SK-N-SH treated with all-trans-retinoic acid at 6 μM for 48 hours (cell line): Measurements from ENCODE around the gene PHF11.

Source experiments
- ATAC-seq: fragments of 200-7000 bp; cut with Tn5 transposase; 3 replicates; pipeline ENCODE4 v1.9.1; 2020; ENCODE audit warnings: mild to moderate bottlenecking, moderate library complexity
- ARNTL ChIP-seq: fragments of 450-650 bp; formaldehyde crosslinking; IDR thresholded peaks from 2 replicates; pipeline ENCODE4 v1.5.0; 2020; ENCODE audit warnings: low read depth, mild to moderate bottlenecking, moderate library complexity, borderline replicate concordance
- BACH2 ChIP-seq: fragments of 250-450 bp; sonication (Bioruptor Pico); IDR thresholded peaks from 2 replicates; pipeline ENCODE4 v1.9.0; 2021; ENCODE audit warnings: mild to moderate bottlenecking, borderline replicate concordance
- CREB5 ChIP-seq: fragments of 250-450 bp; sonication (Bioruptor Pico); IDR thresholded peaks from 2 replicates; pipeline ENCODE4 v1.5.1; 2020; ENCODE audit warnings: low read depth, mild to moderate bottlenecking, moderate library complexity
- CSRNP3 ChIP-seq: fragments of 250-450 bp; sonication (Bioruptor Pico); IDR thresholded peaks from 2 replicates; pipeline ENCODE4 v1.5.1; 2021; ENCODE audit warnings: mild to moderate bottlenecking, moderate library complexity
- GLIS3 ChIP-seq: fragments of 250-450 bp; sonication (Bioruptor Pico); IDR thresholded peaks from 2 replicates; pipeline ENCODE4 v1.5.0; 2020; ENCODE audit warnings: mild to moderate bottlenecking, moderate library complexity
- ISL1 ChIP-seq: fragments of 250-450 bp; sonication (Bioruptor Pico); IDR thresholded peaks from 2 replicates; pipeline ENCODE4 v2.1.2; 2022; ENCODE audit warnings: mild to moderate bottlenecking, moderate library complexity
- OSR1 ChIP-seq: fragments of 250-450 bp; sonication (Bioruptor Pico); IDR thresholded peaks from 2 replicates; pipeline ENCODE4 v1.8.0; 2022; ENCODE audit warnings: moderate library complexity, mild to moderate bottlenecking, inconsistent platforms
- PATZ1 ChIP-seq: fragments of 250-450 bp; sonication (Bioruptor Pico); IDR thresholded peaks from 2 replicates; pipeline ENCODE4 v1.8.0; 2020; ENCODE audit warnings: mild to moderate bottlenecking, moderate library complexity, borderline replicate concordance
- PPARA ChIP-seq: fragments of 250-450 bp; sonication (Bioruptor Pico); IDR thresholded peaks from 2 replicates; pipeline ENCODE4 v1.5.0; 2020; ENCODE audit warnings: mild to moderate bottlenecking, borderline replicate concordance
- RARB ChIP-seq: fragments of 250-450 bp; sonication (Bioruptor Pico); IDR thresholded peaks from 2 replicates; pipeline ENCODE4 v1.8.0; 2021; ENCODE audit warnings: mild to moderate bottlenecking, moderate library complexity
- SNAI2 ChIP-seq: fragments of 250-450 bp; sonication (Bioruptor Pico); IDR thresholded peaks from 2 replicates; pipeline ENCODE4 v1.5.0; 2020; ENCODE audit warnings: mild to moderate bottlenecking, moderate library complexity
- TCF4 ChIP-seq: fragments of 250-450 bp; sonication (Bioruptor Pico); IDR thresholded peaks from 2 replicates; pipeline ENCODE4 v1.8.0; 2021; ENCODE audit warnings: mild to moderate bottlenecking, moderate library complexity, borderline replicate concordance
- TOX ChIP-seq: fragments of 250-450 bp; sonication (Bioruptor Pico); IDR thresholded peaks from 2 replicates; pipeline ENCODE4 v1.8.0; 2021; ENCODE audit warnings: mild to moderate bottlenecking, moderate library complexity, borderline replicate concordance
- TSHZ2 ChIP-seq: fragments of 250-450 bp; sonication (Bioruptor Pico); IDR thresholded peaks from 2 replicates; pipeline ENCODE4 v1.5.0; 2020; ENCODE audit warnings: mild to moderate bottlenecking, moderate library complexity
- ZC3H10 ChIP-seq: fragments of 250-450 bp; sonication (Bioruptor Pico); IDR thresholded peaks from 2 replicates; pipeline ENCODE4 v1.5.1; 2021; ENCODE audit warnings: mild to moderate bottlenecking, moderate library complexity
- ZFP3 ChIP-seq: fragments of 250-450 bp; sonication (Bioruptor Pico); IDR thresholded peaks from 2 replicates; pipeline ENCODE4 v1.5.0; 2020; ENCODE audit warnings: mild to moderate bottlenecking, moderate library complexity
- ZFP30 ChIP-seq: fragments of 450-650 bp; formaldehyde crosslinking; IDR thresholded peaks from 2 replicates; pipeline ENCODE4 v1.5.0; 2022; ENCODE audit warnings: mild to moderate bottlenecking, moderate library complexity
- ZNF565 ChIP-seq: fragments of 450-650 bp; formaldehyde crosslinking; conservative IDR thresholded peaks from 2 replicates; pipeline ENCODE4 v1.5.0; 2020; ENCODE audit warnings: low read depth, mild to moderate bottlenecking, moderate library complexity
- ZNF70 ChIP-seq: fragments of 450-650 bp; formaldehyde crosslinking; IDR thresholded peaks from 2 replicates; pipeline ENCODE4 v1.5.0; 2020; ENCODE audit warnings: mild to moderate bottlenecking, moderate library complexity
- ZNF8 ChIP-seq: fragments of 450-650 bp; formaldehyde crosslinking; IDR thresholded peaks from 2 replicates; pipeline ENCODE4 v1.5.0; 2020; ENCODE audit warnings: mild to moderate bottlenecking, moderate library complexity

Gene PHF11

GRCh38 chr13:49517461-49517860 is 21.7 kb downstream of the PHF11 start:
- ATAC-seq = no peak
- TF ChIP-seq ARNTL (no peak), PATZ1 (CRISPR knock-in tag) (no peak), CREB5 (CRISPR knock-in tag) (no peak), SNAI2 (CRISPR knock-in tag) (no peak), ZNF70 (CRISPR knock-in tag) (no peak), ISL1 (CRISPR knock-in tag) (no peak), ZC3H10 (CRISPR knock-in tag) (no peak), TSHZ2 (CRISPR knock-in tag) (no peak)

- no peak for ATAC-seq
- TF ChIP-seq ZC3H10 (CRISPR knock-in tag) (no peak), ARNTL (no peak), CSRNP3 (CRISPR knock-in tag) (no peak), TCF4 (CRISPR knock-in tag) (no peak)
Observed at GRCh38 chr13:49521224-49521623, 25.5 kb downstream of the PHF11 start.

GRCh38 chr13:49524740-49525501 is 29.2 kb downstream of the PHF11 start:
- ATAC-seq = no peak
- no peak for TF ChIP-seq ZNF70 (CRISPR knock-in tag)
- no peak for TF ChIP-seq ZNF565
- no peak for TF ChIP-seq TSHZ2 (CRISPR knock-in tag)
- no peak for TF ChIP-seq PATZ1 (CRISPR knock-in tag)
- no peak for TF ChIP-seq ZFP30
- TF ChIP-seq BACH2 (CRISPR knock-in tag) = no peak
- TF ChIP-seq ZFP3 (CRISPR knock-in tag) = no peak
- TF ChIP-seq RARB (CRISPR knock-in tag) = no peak
- TF ChIP-seq TOX (CRISPR knock-in tag) = no peak
- TF ChIP-seq OSR1 = no peak
- TF ChIP-seq PPARA (CRISPR knock-in tag) = no peak
- no peak for TF ChIP-seq CREB5 (CRISPR knock-in tag)
- TF ChIP-seq CSRNP3 (CRISPR knock-in tag) = no peak
- TF ChIP-seq ZNF8 (CRISPR knock-in tag) = no peak
- no peak for TF ChIP-seq GLIS3 (CRISPR knock-in tag)
- no peak for TF ChIP-seq TCF4 (CRISPR knock-in tag)
